Thoracic aorta (tissue), 2 donors: Measurements from ENCODE around the gene CDK8. TPM values are rescaled to one million over a fixed set of nuclear protein-coding genes. Genes with fewer than 3 reads are reported as not detected.

Experiments
- ATAC-seq: fragments of 150-250 bp; one replicate; pipeline ENCODE4 v1.8.0; 2017; ENCODE audit warnings: low read depth; ENCODE audit not compliant: insufficient number of reproducible peaks, low FRiP score
- DNase-seq: peaks from one replicate; pipeline ENCODE4 v3.0.0-alpha.2; 2020; ENCODE audit warnings: low spot score
- H3K27ac ChIP-seq, 2 donors: fragments of 200-600 bp; sonication (generic); 1 replicate in 1 of 2; 2 replicates in 1 of 2; pipeline ENCODE4 v1.5.1; 2016; ENCODE audit warnings: mild to moderate bottlenecking in 2 of 2, moderate library complexity in 2 of 2
- H3K27me3 ChIP-seq: fragments of 200-600 bp; sonication (generic); replicated peaks from 2 replicates; pipeline ENCODE4 v1.6.0; 2016; ENCODE audit warnings: mild to moderate bottlenecking; ENCODE audit not compliant: insufficient read depth
- H3K36me3 ChIP-seq: fragments of 200-600 bp; sonication (generic); one replicate; pipeline ENCODE4 v1.5.1; 2016
- H3K4me1 ChIP-seq, 2 donors: fragments of 200-600 bp; sonication (generic); 1 replicate in 1 of 2; 2 replicates in 1 of 2; pipeline versions ENCODE4 v1.5.1 to v1.6.0; 2016; ENCODE audit warnings: low read depth in 2 of 2, mild to moderate bottlenecking in 1 of 2; ENCODE audit not compliant: control insufficient read depth in 1 of 2
- H3K4me3 ChIP-seq: fragments of 200-600 bp; sonication (generic); 2 replicates; pipeline ENCODE4 v1.5.1; 2016; ENCODE audit warnings: mild to moderate bottlenecking
- H3K9me3 ChIP-seq: fragments of 200-600 bp; sonication (generic); 2 replicates; pipeline ENCODE4 v1.5.1; 2016
- total RNA-seq, 2 donors: library from RNA; depleted of rRNA; stranded (reverse); fragments of >200 nt; gene quantifications; one replicate each; pipeline versions ENCODE4 v1.1.0 to v1.2.3, GENCODE V29; 2016
- TF ChIP-seq, protein P1 (sequence below): fragments of 200-600 bp; sonication (generic); IDR thresholded peaks from one replicate; pipeline ENCODE4 v1.5.1; 2019; ENCODE audit warnings: antibody characterized with exemption

The CDK8 gene
- total RNA-seq, 2 donors from 2014 or later: 5.8 to 11.2 TPM

DNA sequence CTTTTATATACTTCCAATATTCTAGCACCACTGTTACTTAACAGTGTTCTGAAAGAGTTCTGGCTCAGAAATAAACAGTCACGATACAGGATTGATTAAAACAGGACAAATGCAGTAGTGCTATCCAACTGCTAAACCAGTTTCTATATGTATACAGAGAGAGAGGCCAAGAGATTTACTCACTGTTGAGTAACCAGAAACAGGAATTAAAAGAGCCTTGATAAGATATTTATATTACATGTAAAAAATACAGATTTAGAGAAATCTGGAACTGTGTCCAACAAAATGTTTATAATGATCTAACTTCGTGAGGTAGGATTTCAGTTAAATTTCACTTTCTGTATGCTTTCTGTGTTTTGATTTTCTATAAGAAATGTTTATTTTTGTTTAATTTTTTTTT lies 116.6 kb downstream of the CDK8 start:
- Histone ChIP-seq H3K27me3 (no peaks in the 10 kb centered on the region), H3K9me3 (no peaks in the 10 kb centered on the region), H3K36me3 (no peaks in the 10 kb centered on the region), H3K27ac (no peak overlapping the region), H3K4me3 (no peak overlapping the region), H3K4me1 (no peaks in the 10 kb centered on the region)
- ATAC-seq: no peak
- no peak for DNase-seq
- TF ChIP-seq, protein P1, sequence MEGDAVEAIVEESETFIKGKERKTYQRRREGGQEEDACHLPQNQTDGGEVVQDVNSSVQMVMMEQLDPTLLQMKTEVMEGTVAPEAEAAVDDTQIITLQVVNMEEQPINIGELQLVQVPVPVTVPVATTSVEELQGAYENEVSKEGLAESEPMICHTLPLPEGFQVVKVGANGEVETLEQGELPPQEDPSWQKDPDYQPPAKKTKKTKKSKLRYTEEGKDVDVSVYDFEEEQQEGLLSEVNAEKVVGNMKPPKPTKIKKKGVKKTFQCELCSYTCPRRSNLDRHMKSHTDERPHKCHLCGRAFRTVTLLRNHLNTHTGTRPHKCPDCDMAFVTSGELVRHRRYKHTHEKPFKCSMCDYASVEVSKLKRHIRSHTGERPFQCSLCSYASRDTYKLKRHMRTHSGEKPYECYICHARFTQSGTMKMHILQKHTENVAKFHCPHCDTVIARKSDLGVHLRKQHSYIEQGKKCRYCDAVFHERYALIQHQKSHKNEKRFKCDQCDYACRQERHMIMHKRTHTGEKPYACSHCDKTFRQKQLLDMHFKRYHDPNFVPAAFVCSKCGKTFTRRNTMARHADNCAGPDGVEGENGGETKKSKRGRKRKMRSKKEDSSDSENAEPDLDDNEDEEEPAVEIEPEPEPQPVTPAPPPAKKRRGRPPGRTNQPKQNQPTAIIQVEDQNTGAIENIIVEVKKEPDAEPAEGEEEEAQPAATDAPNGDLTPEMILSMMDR: no peak

DNA sequence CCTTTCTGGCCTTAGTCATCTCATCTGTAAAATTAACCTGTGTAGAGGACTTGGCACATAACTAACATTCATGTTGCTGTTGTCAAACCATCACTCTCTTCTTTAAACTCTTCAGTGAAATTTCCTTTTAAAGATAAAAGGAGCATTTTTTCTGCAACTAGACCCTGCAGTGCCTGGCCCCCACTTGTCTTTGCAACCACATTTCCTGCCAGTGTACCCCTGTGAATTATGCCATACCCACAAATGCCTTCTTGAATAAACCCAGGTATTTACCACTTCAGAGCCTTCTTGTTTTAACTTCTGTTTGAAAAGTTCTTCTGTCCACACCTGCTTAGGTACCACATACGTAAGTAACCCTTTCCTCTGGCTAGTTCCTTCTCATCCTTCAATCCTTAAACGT lies 118.8 kb downstream of the CDK8 start:
- no peaks in the 10 kb centered on the region for H3K4me1 ChIP-seq
- H3K9me3 ChIP-seq: no peaks in the 10 kb centered on the region
- ATAC-seq (no peak), DNase-seq (no peak)
- no peaks in the 10 kb centered on the region for H3K36me3 ChIP-seq
- TF ChIP-seq, protein P1: no peak
- H3K27me3 ChIP-seq: no peaks in the 10 kb centered on the region
- no peak overlapping the region for H3K4me3 ChIP-seq
- no peak overlapping the region for H3K27ac ChIP-seq

DNA sequence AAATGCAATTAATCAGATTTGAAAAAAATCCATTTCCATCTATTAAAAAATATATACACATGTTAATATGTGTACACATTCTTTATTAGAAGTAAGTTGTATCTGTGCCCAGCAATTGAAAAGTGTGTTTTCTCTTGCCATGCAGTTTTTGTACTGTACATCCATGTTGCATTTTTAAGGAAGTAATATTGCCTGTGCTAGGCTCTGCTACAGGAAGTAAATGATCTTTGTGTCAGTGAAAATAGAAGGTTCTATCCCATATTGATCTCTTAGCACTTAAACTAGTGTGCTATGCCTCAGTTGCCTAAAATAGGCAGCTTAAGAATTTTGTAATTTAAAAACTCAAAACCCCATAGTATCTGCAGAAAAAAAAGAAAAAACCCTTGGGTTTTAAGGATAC lies 122.5 kb downstream of the CDK8 start:
- H3K27ac ChIP-seq: no peak overlapping the region
- H3K4me3 ChIP-seq: no peak overlapping the region
- no peaks in the 10 kb centered on the region for H3K9me3 ChIP-seq
- TF ChIP-seq, protein P1: no peak
- peaks cover 0 to 5% of the 10 kb centered on the region in 2 donors for H3K4me1 ChIP-seq
- DNase-seq: no peak
- no peak for ATAC-seq
- H3K36me3 ChIP-seq: no peaks in the 10 kb centered on the region
- H3K27me3 ChIP-seq: no peaks in the 10 kb centered on the region

DNA sequence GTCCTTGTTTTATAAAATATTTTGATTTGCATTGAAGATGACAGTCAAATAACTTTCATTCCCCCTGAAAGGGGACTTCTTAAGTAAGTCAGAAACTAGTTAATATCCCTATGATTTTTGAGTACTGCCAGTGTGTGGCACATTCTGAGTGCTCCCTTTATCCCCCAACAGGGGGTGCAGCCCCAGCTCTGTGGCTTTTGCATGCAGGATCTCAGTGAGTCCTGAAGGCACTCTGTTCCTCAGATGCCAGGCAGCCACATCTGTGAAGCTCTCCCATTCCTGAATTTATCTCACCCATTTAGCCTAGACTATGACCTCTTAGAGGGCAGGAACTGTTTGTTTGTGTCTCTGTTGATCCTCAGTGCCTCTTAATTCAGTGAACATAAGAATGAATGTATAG lies 123.1 kb downstream of the CDK8 start:
- Histone ChIP-seq H3K4me3 (no peak overlapping the region), H3K27me3 (no peaks in the 10 kb centered on the region), H3K4me1 (peaks cover 0 to 11% of the 10 kb centered on the region in 2 donors), H3K36me3 (no peaks in the 10 kb centered on the region), H3K27ac (no peak overlapping the region), H3K9me3 (no peaks in the 10 kb centered on the region)
- ATAC-seq (no peak), DNase-seq (no peak)
- TF ChIP-seq, protein P1: peak; percentile 41

DNA sequence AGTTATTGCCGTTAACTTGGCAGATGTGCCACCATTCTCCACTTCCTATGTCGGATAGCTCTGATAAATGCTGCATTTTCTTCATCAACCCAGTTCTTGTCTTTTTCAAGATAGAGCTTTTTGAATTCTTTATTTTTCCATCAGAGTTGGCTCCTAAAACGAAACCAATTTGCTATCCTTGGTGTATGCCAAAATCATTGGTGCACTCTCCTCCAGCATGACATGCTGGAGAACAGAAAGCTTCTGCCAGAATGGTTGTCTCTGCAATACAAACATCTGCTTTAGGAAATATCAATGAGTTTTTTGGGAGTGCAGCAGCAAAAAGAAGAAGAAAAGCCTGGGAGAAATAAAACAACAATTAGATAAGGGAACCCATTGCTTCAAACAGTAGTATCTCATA lies 124.2 kb downstream of the CDK8 start:
- H3K27ac ChIP-seq: no peak overlapping the region

More for the DNA sequence above, 124.2 kb downstream of the CDK8 start:
- DNase-seq (no peak), ATAC-seq (no peak)
- H3K4me1 ChIP-seq: peaks cover 0 to 15% of the 10 kb centered on the region in 2 donors
- no peaks in the 10 kb centered on the region for H3K27me3 ChIP-seq
- TF ChIP-seq, protein P1: no peak
- H3K36me3 ChIP-seq: no peaks in the 10 kb centered on the region
- H3K4me3 ChIP-seq: no peak overlapping the region
- no peaks in the 10 kb centered on the region for H3K9me3 ChIP-seq
